ENCODE measurements around the gene FBXL13. TPM values are rescaled to one million over a fixed set of nuclear protein-coding genes. Genes with fewer than 3 reads are reported as not detected.

Gene FBXL13
- total and polyA plus RNA-seq, 10 of the 15 experiments (the other 5 are each of a cell fraction or from before 2014, with no cell fraction given) = 0.08 to 0.95 (median 0.28) TPM; not detected in 2

DNA sequence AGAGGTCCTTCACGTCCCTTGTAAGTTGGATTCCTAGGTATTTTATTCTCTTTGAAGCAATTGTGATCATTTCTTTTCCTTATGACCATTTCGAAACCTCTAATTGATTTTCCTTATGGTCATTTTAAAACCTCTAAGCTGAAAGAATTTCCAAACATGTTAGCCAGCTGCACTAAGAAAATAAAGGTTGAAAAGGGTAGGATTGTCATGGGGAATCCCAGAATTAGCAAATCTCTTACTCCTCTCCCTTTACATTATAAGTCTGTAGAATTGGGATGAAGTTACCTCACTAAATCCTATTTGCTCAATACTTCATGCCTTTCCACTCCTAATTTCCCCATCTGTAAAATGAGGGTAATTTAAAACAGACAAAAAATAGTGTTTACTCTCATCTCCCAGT is 246.3 kb downstream of the FBXL13 start:
- RAD21 ChIA-PET (ENCODE audit: unreplicated experiment) = no interaction called here
- WGBS (ENCODE audit: insufficient coverage, insufficient replicate concordance, low lambda C conversion rate, missing lambda C conversion rate) = 82% methylated on average over 2 of the region's 2 CpGs
- FAIRE-seq (no peak), DNase-seq (ENCODE audit: low read depth, low spot score) (no peak), ATAC-seq (no peak)
- no peak overlapping the region for H3K4me2 ChIP-seq (ENCODE audit: control insufficient read depth, insufficient read depth)
- CTCF ChIA-PET = no interaction called here
- POLR2A ChIA-PET = interaction anchor here (0.5 to 0.6 kb wide), 2 partner anchors 188 to 238 kb away, joined by 3 read pairs; no protein-coding TSS in a partner anchor
- intact Hi-C loops (cut with micrococcal nuclease; ENCODE audit: unreplicated experiment) (no loop called here), in situ Hi-C loops (cut with MboI) (no loop called here)
- no peaks in the 10 kb centered on the region for H3K27me3 ChIP-seq (replicated peaks in 1 of 2; ENCODE audit: control insufficient read depth in 2 of 2, insufficient read depth in 2 of 2, low read length in 1 of 2)
- SMC1A ChIA-PET (ENCODE audit: uncharacterized antibody, unreplicated experiment) = interaction anchor here (1.0 to 1.1 kb wide), 2 partner anchors 9 kb away, joined by 3 to 4 read pairs; no protein-coding TSS in a partner anchor
- H3K36me3 ChIP-seq (ENCODE audit: control insufficient read depth in 2 of 2, insufficient read depth in 2 of 2, low read length in 1 of 2) = no peaks in the 10 kb centered on the region
- no TSS peak for BruUV-seq (replicated peaks)
- H3K9ac ChIP-seq (ENCODE audit: control insufficient read depth, insufficient read depth, low read length) = no peak overlapping the region
- no peaks in the 10 kb centered on the region for H3K4me1 ChIP-seq (ENCODE audit: control insufficient read depth, insufficient read depth, low read length)
- H3K79me2 ChIP-seq (ENCODE audit: control insufficient read depth, insufficient read depth, low read length) = no peaks in the 10 kb centered on the region
- no peak overlapping the region for H3K27ac ChIP-seq (ENCODE audit: control insufficient read depth, insufficient read depth)
- H3K9me3 ChIP-seq (replicated peaks; ENCODE audit: control insufficient read depth, insufficient read depth, low read length) = no peaks in the 10 kb centered on the region
- no peaks in the 10 kb centered on the region for H4K20me1 ChIP-seq (ENCODE audit: control insufficient read depth, insufficient read depth)
- H2AFZ ChIP-seq (ENCODE audit: control insufficient read depth, low read depth, low read length) = no peak overlapping the region
- H3K4me3 ChIP-seq = no peak overlapping the region
- TF ChIP-seq EP300 (IDR thresholded peaks at IDR 0.05; ENCODE audit: borderline replicate concordance in 1 of 2, control insufficient read depth in 1 of 2, low read depth in 2 of 2, low read length in 2 of 2) = no peak
- TF ChIP-seq CBFB (IDR thresholded peaks at IDR 0.05; ENCODE audit: low read depth) = no peak
- TF ChIP-seq TAF1 (IDR thresholded peaks at IDR 0.05; ENCODE audit: borderline replicate concordance, low read depth, low read length) = no peak
- no peak for TF ChIP-seq CHD2 (IDR thresholded peaks at IDR 0.05; ENCODE audit: borderline replicate concordance, low read depth, low read length)
- TF ChIP-seq HSF1 (IDR thresholded peaks at IDR 0.05; ENCODE audit: low read depth, low read length) = no peak
- no peak for TF ChIP-seq POLR2AphosphoS5 (IDR thresholded peaks at IDR 0.05; ENCODE audit: low read length)
- no peak for TF ChIP-seq TBL1XR1 (IDR thresholded peaks at IDR 0.05; ENCODE audit: low read depth, low read length)
- TF ChIP-seq JUNB (IDR thresholded peaks at IDR 0.05) = no peak
- TF ChIP-seq PAX8 (IDR thresholded peaks at IDR 0.05) = no peak
- TF ChIP-seq SUPT20H (IDR thresholded peaks at IDR 0.05; ENCODE audit: borderline replicate concordance, control insufficient read depth, low read depth, low read length) = no peak
- TF ChIP-seq NR2C1 (IDR thresholded peaks at IDR 0.05) = no peak
- no peak for TF ChIP-seq HDAC6 (IDR thresholded peaks at IDR 0.05; ENCODE audit: unreplicated experiment)
- TF ChIP-seq IRF3 (IDR thresholded peaks at IDR 0.05) = no peak
- no peak for TF ChIP-seq STAT3 (IDR thresholded peaks at IDR 0.05; ENCODE audit: low read depth, low read length)
- no peak for TF ChIP-seq ZBTB40 (IDR thresholded peaks at IDR 0.05; ENCODE audit: borderline replicate concordance)
- no peak for TF ChIP-seq BMI1 (IDR thresholded peaks at IDR 0.05; ENCODE audit: borderline replicate concordance)
- no peak for TF ChIP-seq USF2 (IDR thresholded peaks at IDR 0.05; ENCODE audit: borderline replicate concordance, low read depth, low read length)
- TF ChIP-seq SMAD5 (IDR thresholded peaks at IDR 0.05; ENCODE audit: low read depth) = no peak

Measured in GM12878 (cell line).